Body of pancreas (tissue), 4 donors: ENCODE data around the gene CD177.
"Not testable (repeated sequence)": the region's sequence is repeated elsewhere in the genome, so short reads cannot be mapped to it uniquely, and the experiment has no call there.

Source experiments
- POLR2A ChIP-seq, 3 donors: fragments of 450-650 bp; IDR thresholded peaks; one replicate each; pipeline ENCODE4 v1.6.1; 2016; ENCODE audit warnings: antibody characterized with exemption in 3 of 3, mild to moderate bottlenecking in 2 of 3
- TF ChIP-seq, protein P1 (sequence below), 7 experiments: fragments of 450-650 bp in 4 of 7; fragments of 200-600 bp in 3 of 7; sonication (generic) in 3 of 7; IDR thresholded peaks; one replicate each; pipeline ENCODE4 v1.5.1; 2016 to 2019; ENCODE audit warnings: antibody characterized with exemption in 7 of 7

DNA sequence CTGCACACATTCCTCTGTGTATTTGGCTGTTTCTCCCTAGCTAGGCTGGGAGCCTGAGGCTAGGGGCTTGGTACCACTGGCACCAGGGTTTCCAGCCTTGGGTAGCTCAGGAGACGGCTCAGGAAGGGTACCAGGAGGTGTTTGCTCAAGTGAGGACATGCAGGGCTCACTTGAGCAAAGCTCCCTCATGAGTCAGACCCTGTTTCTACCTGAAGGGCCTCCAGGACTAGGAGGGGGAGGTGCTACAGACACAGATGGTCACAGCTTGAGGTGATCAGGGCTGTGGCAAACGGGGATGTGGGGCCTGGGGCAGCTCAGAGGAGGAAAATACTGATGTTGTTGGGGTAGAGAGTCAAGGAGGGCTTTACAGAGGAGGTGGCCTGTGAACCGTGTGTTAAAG is 3.3 kb downstream of the CD177 start:
- TF ChIP-seq, protein P1, sequence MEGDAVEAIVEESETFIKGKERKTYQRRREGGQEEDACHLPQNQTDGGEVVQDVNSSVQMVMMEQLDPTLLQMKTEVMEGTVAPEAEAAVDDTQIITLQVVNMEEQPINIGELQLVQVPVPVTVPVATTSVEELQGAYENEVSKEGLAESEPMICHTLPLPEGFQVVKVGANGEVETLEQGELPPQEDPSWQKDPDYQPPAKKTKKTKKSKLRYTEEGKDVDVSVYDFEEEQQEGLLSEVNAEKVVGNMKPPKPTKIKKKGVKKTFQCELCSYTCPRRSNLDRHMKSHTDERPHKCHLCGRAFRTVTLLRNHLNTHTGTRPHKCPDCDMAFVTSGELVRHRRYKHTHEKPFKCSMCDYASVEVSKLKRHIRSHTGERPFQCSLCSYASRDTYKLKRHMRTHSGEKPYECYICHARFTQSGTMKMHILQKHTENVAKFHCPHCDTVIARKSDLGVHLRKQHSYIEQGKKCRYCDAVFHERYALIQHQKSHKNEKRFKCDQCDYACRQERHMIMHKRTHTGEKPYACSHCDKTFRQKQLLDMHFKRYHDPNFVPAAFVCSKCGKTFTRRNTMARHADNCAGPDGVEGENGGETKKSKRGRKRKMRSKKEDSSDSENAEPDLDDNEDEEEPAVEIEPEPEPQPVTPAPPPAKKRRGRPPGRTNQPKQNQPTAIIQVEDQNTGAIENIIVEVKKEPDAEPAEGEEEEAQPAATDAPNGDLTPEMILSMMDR (IDR thresholded peaks at IDR 0.05), result not testable (repeated sequence)
- TF ChIP-seq POLR2A (IDR thresholded peaks at IDR 0.05), result not testable (repeated sequence)
